ENCODE measurements around the gene PI4KB.

The PI4KB gene

GRCh38 chr1:151346082-151346768, 19.0 kb upstream of the PI4KB start:
- no peak for DNase-seq

GRCh38 chr1:151344291-151344690, 17.1 kb upstream of the PI4KB start:
- no peak for DNase-seq

GRCh38 chr1:151343587-151343986, 16.4 kb upstream of the PI4KB start:
- DNase-seq: no peak

GRCh38 chr1:151342569-151342968, 15.4 kb upstream of the PI4KB start:
- no peak for DNase-seq

GRCh38 chr1:151342021-151342420, 14.8 kb upstream of the PI4KB start:
- no peak for DNase-seq

- DNase-seq: peak; percentile 60 to 63
These were observed 13.9 kb upstream of the PI4KB start for GRCh38 chr1:151340870-151341754.

GRCh38 chr1:151336556-151336955, 9.3 kb upstream of the PI4KB start:
- no peak for DNase-seq

GRCh38 chr1:151334822-151335221, 7.6 kb upstream of the PI4KB start:
- no peak for DNase-seq

GRCh38 chr1:151327903-151328674, 873 bp upstream of the PI4KB start:
- DNase-seq: no peak

- peak; percentile 66 to 67 for DNase-seq
These were observed 495 bp downstream of the PI4KB start for GRCh38 chr1:151326619-151327222.

- no peak for DNase-seq
These were observed 1.4 kb downstream of the PI4KB start for GRCh38 chr1:151325646-151326429.

GRCh38 chr1:151325231-151325630, 2.0 kb downstream of the PI4KB start:
- DNase-seq: no peak

- DNase-seq: no peak
These were observed 2.8 kb downstream of the PI4KB start for GRCh38 chr1:151324390-151324930.

- no peak for DNase-seq
These were observed 8.2 kb downstream of the PI4KB start for GRCh38 chr1:151318975-151319374.

- no peak for DNase-seq
These were observed 11.5 kb downstream of the PI4KB start for GRCh38 chr1:151315565-151316235.

GRCh38 chr1:151314137-151314875, 12.9 kb downstream of the PI4KB start:
- no peak for DNase-seq

- no peak for DNase-seq
These were observed 13.7 kb downstream of the PI4KB start for GRCh38 chr1:151313501-151313900.

- no peak for DNase-seq
These were observed 14.4 kb downstream of the PI4KB start for GRCh38 chr1:151312826-151313225.

GRCh38 chr1:151312411-151312810, 14.8 kb downstream of the PI4KB start:
- DNase-seq: no peak

GRCh38 chr1:151311589-151312331, 15.5 kb downstream of the PI4KB start:
- peak; percentile 85 to 88 for DNase-seq

Data from activated CD4-positive, alpha-beta T cell treated with anti-CD3 and anti-CD28 coated beads for 4 hours (primary cell).